HG03095 (cell line): ENCODE data around the gene PHRF1.
A peak's percentile ranks its signal among the peaks of the same experiment; 100 is the strongest.

Source experiments
- ATAC-seq: cut with Tn5 transposase; IDR thresholded peaks from one replicate; pipeline ENCODE4 v1.9.1; 2021; ENCODE audit warnings: moderate library complexity; ENCODE audit not compliant: unreplicated experiment

The PHRF1 gene

GRCh38 chr11:557328-558132 is 18.7 kb upstream of the PHRF1 start:
- no peak for ATAC-seq

- no peak for ATAC-seq
Observed at GRCh38 chr11:558503-558902, 17.8 kb upstream of the PHRF1 start.

DNA sequence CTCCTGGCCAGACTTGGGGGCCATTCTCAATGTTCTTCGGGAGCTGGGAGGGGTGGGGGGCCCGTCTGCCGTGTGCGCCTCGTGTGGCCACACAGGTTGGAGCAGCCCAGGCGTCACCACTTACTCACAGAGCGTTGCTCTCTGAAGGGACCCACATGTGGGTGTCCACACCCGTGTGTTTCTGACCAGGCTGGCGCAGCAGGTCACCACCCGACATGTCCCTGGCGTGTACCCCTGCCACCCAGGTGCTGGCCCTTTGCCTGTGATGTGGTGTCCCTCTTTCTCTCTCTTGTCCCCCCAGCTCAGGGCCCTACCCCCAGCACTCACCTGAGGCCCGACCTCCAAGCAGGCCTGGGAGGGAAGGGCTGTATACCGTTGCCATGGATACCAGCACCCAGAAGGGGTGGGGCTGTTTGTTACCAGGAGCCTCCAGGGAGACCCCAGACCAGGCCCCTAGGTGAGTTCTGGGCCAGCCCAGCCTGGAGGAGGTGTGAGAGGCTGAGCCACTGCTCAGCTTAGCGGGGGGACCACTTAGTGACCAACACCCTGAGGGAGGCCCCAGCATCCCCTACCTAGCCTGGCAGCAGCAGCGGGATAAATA is 17.1 kb upstream of the PHRF1 start:
- no peak for ATAC-seq

DNA sequence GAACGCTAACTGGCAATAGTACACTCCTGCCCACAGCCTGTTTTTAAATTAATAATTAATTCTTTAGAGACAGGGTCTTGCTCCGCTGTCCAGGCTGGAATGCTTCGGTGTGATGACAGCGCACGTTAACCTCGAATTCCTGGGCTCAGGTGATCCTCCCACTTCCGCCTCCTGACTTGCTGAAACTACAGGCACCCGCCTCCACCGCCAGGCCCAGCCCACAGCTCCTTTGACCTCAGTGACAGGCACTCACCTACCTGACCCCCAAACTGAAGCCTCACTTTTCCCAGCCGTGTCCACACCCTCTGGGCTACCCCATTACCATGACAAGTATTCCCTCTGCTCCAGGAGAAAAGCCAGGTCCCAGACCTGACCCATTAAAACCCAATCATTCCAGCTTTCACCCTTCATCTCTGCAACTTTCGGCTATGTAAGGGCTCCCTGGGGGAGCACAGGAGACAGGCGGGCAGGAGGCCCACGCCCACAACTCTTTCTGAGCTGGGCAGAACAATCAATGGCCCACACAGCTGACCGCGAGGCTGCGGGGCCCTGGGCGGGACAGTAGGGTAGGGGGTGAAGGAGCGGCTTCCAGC is 16.5 kb upstream of the PHRF1 start:
- no peak for ATAC-seq

- ATAC-seq, result peak; percentile 72
Observed at GRCh38 chr11:560305-561147, 15.7 kb upstream of the PHRF1 start, which contains the start of the genes LMNTD2 and RASSF7. Gene LMNTD2 (minus strand): TSS chr11:560738. CDS start chr11:560716, 22 bp downstream. Gene RASSF7 (plus strand): TSS chr11:560970. CDS start chr11:561769, 799 bp downstream.

DNA sequence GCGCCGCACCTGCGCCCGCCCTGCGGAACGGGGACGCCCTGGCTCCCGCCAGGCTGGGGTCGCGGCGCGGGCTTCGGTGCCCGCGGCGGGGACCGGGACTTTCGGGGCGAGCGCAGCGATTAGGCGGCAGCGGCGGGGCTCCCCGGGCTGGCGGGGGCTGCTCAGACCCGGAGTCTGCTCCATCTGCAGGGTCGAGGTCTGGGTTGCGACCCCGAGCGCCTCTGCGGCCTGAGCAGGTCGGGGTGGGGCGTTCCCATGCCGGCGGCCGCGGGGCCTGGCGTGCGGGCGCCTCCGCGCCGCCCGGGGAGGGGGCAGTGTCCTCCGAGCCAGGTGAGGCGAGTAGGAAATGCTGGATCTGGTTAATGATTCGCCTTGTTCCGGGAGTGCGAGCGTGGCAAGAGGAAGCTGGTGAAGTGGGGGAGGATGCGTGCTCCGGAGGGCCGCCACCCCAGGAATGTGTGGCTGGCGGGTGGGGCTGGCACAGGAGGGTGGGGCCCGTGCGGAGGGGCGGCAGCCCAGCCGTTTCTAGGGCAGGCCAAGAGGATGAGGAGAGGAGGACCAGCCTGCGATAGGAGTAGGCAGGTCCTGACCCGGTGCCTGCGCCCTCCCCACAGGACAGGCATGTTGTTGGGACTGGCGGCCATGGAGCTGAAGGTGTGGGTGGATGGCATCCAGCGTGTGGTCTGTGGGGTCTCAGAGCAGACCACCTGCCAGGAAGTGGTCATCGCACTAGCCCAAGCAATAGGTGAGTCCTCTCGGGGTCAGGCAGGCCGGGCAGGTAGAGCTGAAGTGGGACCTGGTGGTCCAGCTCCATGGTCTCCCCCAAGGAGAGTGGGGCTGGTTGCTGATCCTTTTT is 14.9 kb upstream of the PHRF1 start:
- peak; percentile 18 for ATAC-seq

- ATAC-seq, result no peak
Observed at GRCh38 chr11:562046-562645, 14.1 kb upstream of the PHRF1 start.

DNA sequence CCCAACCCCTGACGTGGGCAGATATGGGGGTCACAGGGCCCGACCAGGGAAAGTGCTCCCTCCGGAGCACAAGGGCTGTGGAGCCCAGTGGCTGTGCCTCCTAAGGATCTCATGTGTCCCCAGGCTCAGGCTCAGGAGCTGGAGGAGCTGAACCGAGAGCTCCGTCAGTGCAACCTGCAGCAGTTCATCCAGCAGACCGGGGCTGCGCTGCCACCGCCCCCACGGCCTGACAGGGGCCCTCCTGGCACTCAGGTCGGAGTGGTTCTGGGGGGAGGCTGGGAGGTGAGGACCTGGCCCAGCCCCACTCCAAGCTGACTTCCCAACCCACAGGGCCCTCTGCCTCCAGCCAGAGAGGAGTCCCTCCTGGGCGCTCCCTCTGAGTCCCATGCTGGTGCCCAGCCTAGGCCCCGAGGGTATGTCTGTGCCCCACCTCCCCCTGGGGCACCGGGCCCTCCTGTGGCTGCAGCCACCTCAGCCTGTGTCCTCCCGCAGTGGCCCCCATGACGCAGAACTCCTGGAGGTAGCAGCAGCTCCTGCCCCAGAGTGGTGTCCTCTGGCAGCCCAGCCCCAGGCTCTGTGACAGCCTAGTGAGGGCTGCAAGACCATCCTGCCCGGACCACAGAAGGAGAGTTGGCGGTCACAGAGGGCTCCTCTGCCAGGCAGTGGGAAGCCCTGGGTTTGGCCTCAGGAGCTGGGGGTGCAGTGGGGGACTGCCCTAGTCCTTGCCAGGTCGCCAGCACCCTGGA is 13.0 kb upstream of the PHRF1 start:
- no peak for ATAC-seq

DNA sequence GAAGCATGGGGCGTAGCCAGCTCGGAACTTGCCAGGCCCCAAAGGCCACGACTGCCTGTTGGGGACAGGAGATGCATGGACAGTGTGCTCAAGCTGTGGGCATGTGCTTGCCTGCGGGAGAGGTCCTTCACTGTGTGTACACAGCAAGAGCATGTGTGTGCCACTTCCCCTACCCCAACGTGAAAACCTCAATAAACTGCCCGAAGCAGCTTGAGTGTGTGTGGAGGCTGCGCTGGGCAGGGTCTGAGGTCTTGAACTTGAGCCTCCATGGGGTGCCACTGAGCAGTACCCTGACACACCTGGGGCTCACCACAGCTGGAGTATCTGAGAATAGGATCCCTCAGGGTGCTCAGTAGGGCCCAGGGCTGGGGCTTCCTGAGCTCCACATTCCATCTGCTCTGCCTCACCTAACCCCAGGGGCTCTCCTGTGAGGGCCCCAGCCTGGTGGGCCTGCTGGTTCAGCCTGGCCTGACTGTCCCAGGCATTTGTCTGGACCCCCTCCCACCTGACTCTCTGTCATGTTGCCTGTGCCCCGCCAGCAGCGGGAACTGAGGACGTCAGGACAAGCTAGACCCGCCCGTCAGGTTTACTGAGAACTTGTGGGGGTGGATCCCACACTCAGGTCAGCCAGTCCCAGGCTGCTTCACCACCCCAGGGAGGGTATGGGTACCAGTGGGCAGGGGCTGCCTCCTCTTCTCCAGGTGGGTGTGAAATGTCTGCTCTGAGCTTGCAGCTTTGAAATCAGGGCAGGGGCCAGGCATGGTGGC is 12.3 kb upstream of the PHRF1 start:
- ATAC-seq, result no peak

- no peak for ATAC-seq
Observed at GRCh38 chr11:565921-566509, 10.3 kb upstream of the PHRF1 start.

- ATAC-seq, result no peak
Observed at GRCh38 chr11:567011-567628, 9.2 kb upstream of the PHRF1 start.

GRCh38 chr11:567629-568292 is 8.5 kb upstream of the PHRF1 start:
- ATAC-seq, result no peak

- ATAC-seq, result peak; percentile 82
Observed at GRCh38 chr11:568306-569157, 7.7 kb upstream of the PHRF1 start.

DNA sequence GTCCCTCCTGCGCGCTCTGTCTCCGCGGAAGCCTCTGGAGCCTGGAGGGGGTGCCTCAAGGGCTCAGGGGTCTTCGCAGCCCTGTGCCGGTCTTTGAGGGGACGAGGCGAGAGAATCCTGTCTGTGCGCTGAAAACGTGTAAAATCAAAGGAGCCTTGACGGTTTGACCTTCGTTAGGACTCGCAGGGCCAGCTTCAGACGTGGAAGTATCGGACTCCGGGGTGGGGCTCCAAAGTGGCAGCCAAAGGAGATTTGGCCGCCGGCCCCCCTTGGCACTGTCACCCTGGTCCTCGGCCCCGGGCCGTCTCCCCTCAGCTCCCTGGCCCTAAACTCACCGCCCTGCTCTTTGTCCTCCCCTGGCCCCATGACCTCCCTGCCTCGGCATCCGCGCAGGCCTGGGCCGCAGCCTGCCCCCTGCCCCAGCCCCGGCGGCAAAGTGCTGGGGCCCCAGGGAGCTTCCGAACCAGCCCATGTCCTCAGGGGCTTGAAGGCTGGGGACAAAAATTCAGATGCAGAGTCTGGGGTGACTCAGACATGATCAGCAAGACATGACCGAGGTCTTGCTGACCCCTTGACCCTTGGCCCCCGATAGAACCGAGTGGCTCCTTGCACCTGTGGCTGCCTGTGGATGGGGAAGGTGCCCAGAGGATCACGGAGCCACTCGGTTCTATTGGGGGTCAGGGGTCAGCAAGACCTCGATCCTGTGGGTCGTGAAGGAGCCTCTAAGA is 6.9 kb upstream of the PHRF1 start:
- ATAC-seq, result no peak

DNA sequence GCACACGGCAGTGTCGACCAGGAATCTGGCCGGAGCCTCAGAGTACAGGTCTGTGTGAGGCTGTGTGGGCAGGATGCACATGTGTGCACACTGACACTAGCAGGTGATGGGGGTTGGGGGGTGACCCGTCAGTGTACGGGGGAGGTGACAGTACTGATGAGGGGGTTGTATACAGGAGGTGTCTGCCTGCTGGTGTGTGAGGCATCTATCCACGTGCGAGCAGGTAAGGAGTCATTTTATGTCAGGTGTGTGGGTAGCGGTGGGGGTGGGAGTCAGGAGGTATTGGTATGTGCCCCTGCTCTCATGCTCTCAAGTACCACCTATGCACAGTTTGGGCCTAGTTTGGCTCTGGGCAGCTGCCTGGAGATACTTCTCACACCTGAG is 4.5 kb upstream of the PHRF1 start:
- no peak for ATAC-seq
